Motor neuron (in vitro differentiated cells): ENCODE results near the gene RSPH6A. TPM values are rescaled to one million over a fixed set of nuclear protein-coding genes. Genes with fewer than 3 reads are reported as not detected.

Source experiments
- ATAC-seq, 8 experiments: fragments of 200-7000 bp; cut with Tn5 transposase; replicated peaks in 6 of 8; 2 replicates each; pipeline ENCODE4 v1.8.0; 2021; ENCODE audit warnings: mild to moderate bottlenecking in 8 of 8, moderate library complexity in 8 of 8
- H3K27ac ChIP-seq, 2 donors: fragments of 250-450 bp; sonication (Bioruptor Pico); 2 replicates each; pipeline ENCODE4 v1.9.0; 2021; ENCODE audit warnings: antibody characterized with exemption in 2 of 2, mild to moderate bottlenecking in 2 of 2, moderate library complexity in 1 of 2
- H3K4me1 ChIP-seq, 2 donors: fragments of 250-450 bp; sonication (Bioruptor Pico); replicated peaks in 1 of 2; 2 replicates each; pipeline ENCODE4 v1.6.1; 2021; ENCODE audit warnings: antibody characterized with exemption in 2 of 2, mild to moderate bottlenecking in 2 of 2, moderate library complexity in 1 of 2
- H3K4me3 ChIP-seq, 5 donors: fragments of 250-450 bp; sonication (Bioruptor Pico); 2 replicates each; pipeline ENCODE4 v1.9.0; 2021; ENCODE audit warnings: antibody characterized with exemption in 5 of 5, mild to moderate bottlenecking in 5 of 5, moderate library complexity in 4 of 5
- WGBS, 10 experiments: fragments of 450-650 bp; shearing (Covaris generic); methylation state at CpG; one replicate each; pipeline ENCODE4 v1.0.0; 2022; 5-methylcytosine and 5-hydroxymethylcytosine counted together
- in situ Hi-C, 9 experiments: fragments of 400-800 bp; cut with MboI; loops; one replicate each; pipeline ENCODE4 v1.15.0; 2021; ENCODE audit warnings: low sequenced_read_pairs in 9 of 9, low pct_unique_long_range_greater_than_20kb in 2 of 9; ENCODE audit not compliant: unreplicated experiment in 9 of 9
- total RNA-seq, 8 experiments: library from RNA; unstranded; fragments of 300-600 nt; gene quantifications; 2 replicates each; pipeline versions ENCODE4 v1.2.3 to v1.2.4, GENCODE V29; 2022

The RSPH6A gene
- total RNA-seq, 8 experiments from 2014 or later, result 0.18 to 0.76 (median 0.21) TPM; not detected in 2

GRCh38 chr19:45791744-45792469 lies 23.2 kb downstream of the RSPH6A start:
- 0 to 80% (median 4%) methylated on average over 1 to 8 of the region's 31 CpGs; no CpG with 5 or more reads in 1 of the 10 experiments for WGBS, 10 experiments
- Histone ChIP-seq H3K4me3 (peak overlapping the region; percentile 72 to 97 (median 86)), H3K4me1 (peaks cover 9 to 17% of the 10 kb centered on the region in 2 donors), H3K27ac (peak overlapping the region; percentile 81 to 91)
- peak in 1 of 8 experiments; percentile 50 for ATAC-seq
- in situ Hi-C loops, result no loop called here

- H3K27ac ChIP-seq, result no peak overlapping the region
- in situ Hi-C loops, result no loop called here
- peak overlapping the region in 1 of 5 donors; percentile 91 for H3K4me3 ChIP-seq
- ATAC-seq, result no peak
- H3K4me1 ChIP-seq, result peaks cover 9 to 17% of the 10 kb centered on the region in 2 donors
- 20 to 97% (median 85%) methylated on average over 1 to 8 of the region's 8 CpGs; no CpG with 5 or more reads in 5 of the 10 experiments for WGBS, 10 experiments
Measured at GRCh38 chr19:45790942-45791341, 24.2 kb downstream of the RSPH6A start.

GRCh38 chr19:45789035-45789786 lies 25.9 kb downstream of the RSPH6A start:
- Histone ChIP-seq H3K27ac (no peak overlapping the region), H3K4me3 (no peak overlapping the region), H3K4me1 (peaks cover 9 to 17% of the 10 kb centered on the region in 2 donors)
- ATAC-seq, result no peak
- in situ Hi-C loops, result no loop called here
- 85 to 100% (median 100%) methylated on average over 1 to 10 of the region's 15 CpGs; no CpG with 5 or more reads in 1 of the 10 experiments for WGBS, 10 experiments

- WGBS, 10 experiments, result 60 to 100% (median 90%) methylated on average over 1 to 8 of the region's 21 CpGs; no CpG with 5 or more reads in 7 of the 10 experiments
- no peak overlapping the region for H3K27ac ChIP-seq
- ATAC-seq, result peak in 2 of 8 experiments; percentile 1 to 3
- peaks cover 3 to 14% of the 10 kb centered on the region in 2 donors for H3K4me1 ChIP-seq
- in situ Hi-C loops, result no loop called here
- no peak overlapping the region for H3K4me3 ChIP-seq
Measured at GRCh38 chr19:45786533-45786894, 28.6 kb downstream of the RSPH6A start.

GRCh38 chr19:45785781-45786532 lies 29.2 kb downstream of the RSPH6A start:
- peak in 2 of 8 experiments; percentile 5 to 9 for ATAC-seq
- no peak overlapping the region for H3K27ac ChIP-seq
- peaks cover 0 to 9% of the 10 kb centered on the region in 2 donors for H3K4me1 ChIP-seq
- 90 to 100% (median 98%) methylated on average over 5 to 13 of the region's 57 CpGs; no CpG with 5 or more reads in 6 of the 10 experiments for WGBS, 10 experiments
- in situ Hi-C loops, result no loop called here
- H3K4me3 ChIP-seq, result no peak overlapping the region

- Histone ChIP-seq H3K4me1 (peaks cover 0 to 8% of the 10 kb centered on the region in 2 donors), H3K4me3 (no peak overlapping the region), H3K27ac (no peak overlapping the region)
- in situ Hi-C loops, result no loop called here
- no peak for ATAC-seq
- 47 to 100% (median 81%) methylated on average over 1 to 3 of the region's 5 CpGs; no CpG with 5 or more reads in 4 of the 10 experiments for WGBS, 10 experiments
Measured at GRCh38 chr19:45785097-45785496, 30.0 kb downstream of the RSPH6A start.

GRCh38 chr19:45784096-45784495 lies 31.0 kb downstream of the RSPH6A start:
- in situ Hi-C loops, result no loop called here
- no peak overlapping the region for H3K27ac ChIP-seq
- 0 to 80% methylated on average over 1 of the region's 4 CpGs; no CpG with 5 or more reads in 8 of the 10 experiments for WGBS, 10 experiments
- no peak overlapping the region for H3K4me3 ChIP-seq
- H3K4me1 ChIP-seq, result peaks cover 0 to 8% of the 10 kb centered on the region in 2 donors
- no peak for ATAC-seq

GRCh38 chr19:45782820-45783785 lies 32.0 kb downstream of the RSPH6A start:
- in situ Hi-C loops, result no loop called here
- peaks cover 2 to 11% of the 10 kb centered on the region in 2 donors for H3K4me1 ChIP-seq
- ATAC-seq, result peak in 5 of 8 experiments; percentile 3 to 61 (median 49)
- no peak overlapping the region for H3K27ac ChIP-seq
- no peak overlapping the region for H3K4me3 ChIP-seq
- WGBS, 10 experiments, result 9 to 80% (median 70%) methylated on average over 2 to 9 of the region's 26 CpGs; no CpG with 5 or more reads in 6 of the 10 experiments

- ATAC-seq, result peak in 6 of 8 experiments; percentile 5 to 47 (median 16)
- H3K4me3 ChIP-seq, result no peak within 1 kb of the TSS
- in situ Hi-C loops, result no loop called here
- WGBS, 10 experiments, result no CpG with 5 or more reads among the region's 18 CpGs
- H3K27ac ChIP-seq, result no peak within 1 kb of the TSS
- peaks cover 2 to 11% of the 10 kb centered on the region in 2 donors for H3K4me1 ChIP-seq
Measured at GRCh38 chr19:45782162-45782691, 32.9 kb downstream of the RSPH6A start, which contains the start of gene DMPK. Gene DMPK (minus strand): TSS chr19:45782490. CDS start chr19:45782352, 138 bp downstream.

GRCh38 chr19:45781214-45782161 lies 33.6 kb downstream of the RSPH6A start:
- Histone ChIP-seq H3K4me3 (no peak overlapping the region), H3K4me1 (peaks cover 2 to 11% of the 10 kb centered on the region in 2 donors), H3K27ac (no peak overlapping the region)
- in situ Hi-C loops, result no loop called here
- WGBS, 10 experiments, result 70 to 86% (median 80%) methylated on average over 1 to 2 of the region's 17 CpGs; no CpG with 5 or more reads in 7 of the 10 experiments
- ATAC-seq, result peak in 3 of 8 experiments; percentile 2 to 7 (median 6)
